NCI-H524 (cell line): ENCODE results near the gene RASA2.

ENCODE experiments used
- DNase-seq, 2 experiments: peaks; one replicate each; lab custom pipeline; 2025; lab: John Stamatoyannopoulos, UW

The RASA2 gene

GRCh38 chr3:141486746-141487520 is at the start of gene RASA2:
TSS of gene RASA2 (plus strand) at chr3:141487027. CDS start at chr3:141487084, 57 bp downstream.
- DNase-seq = peak; percentile 85 to 94

- no peak for DNase-seq
These were observed 47.2 kb upstream of the RASA2 start for GRCh38 chr3:141439589-141439988.

GRCh38 chr3:141440942-141441341 is 45.9 kb upstream of the RASA2 start:
- DNase-seq = no peak

- DNase-seq = peak in 1 of 2 experiments; percentile 41
These were observed 45.2 kb upstream of the RASA2 start for GRCh38 chr3:141441381-141442364.

GRCh38 chr3:141442446-141442845 is 44.4 kb upstream of the RASA2 start:
- DNase-seq = no peak

GRCh38 chr3:141442914-141443313 is 43.9 kb upstream of the RASA2 start:
- no peak for DNase-seq

- no peak for DNase-seq
These were observed 42.1 kb upstream of the RASA2 start for GRCh38 chr3:141444586-141445285.

- DNase-seq = no peak
These were observed 40.8 kb upstream of the RASA2 start for GRCh38 chr3:141445990-141446389.

- no peak for DNase-seq
These were observed 40.1 kb upstream of the RASA2 start for GRCh38 chr3:141446737-141447136.

- DNase-seq = no peak
These were observed 39.4 kb upstream of the RASA2 start for GRCh38 chr3:141447383-141447782.

GRCh38 chr3:141448606-141449220 is 38.1 kb upstream of the RASA2 start:
- DNase-seq = no peak

GRCh38 chr3:141449424-141449823 is 37.4 kb upstream of the RASA2 start:
- DNase-seq = no peak

GRCh38 chr3:141450727-141451375 is 36.0 kb upstream of the RASA2 start:
- DNase-seq = no peak

- peak; percentile 36 to 39 for DNase-seq
These were observed 34.8 kb upstream of the RASA2 start for GRCh38 chr3:141452045-141452444.

GRCh38 chr3:141452773-141453172 is 34.1 kb upstream of the RASA2 start:
- no peak for DNase-seq

GRCh38 chr3:141454054-141454453 is 32.8 kb upstream of the RASA2 start:
- no peak for DNase-seq

- peak; percentile 29 to 78 for DNase-seq
These were observed 31.8 kb upstream of the RASA2 start for GRCh38 chr3:141454906-141455602.

GRCh38 chr3:141455603-141456300 is 31.1 kb upstream of the RASA2 start:
- no peak for DNase-seq

GRCh38 chr3:141456301-141456625 is 30.6 kb upstream of the RASA2 start:
- DNase-seq = no peak

- DNase-seq = no peak
These were observed 29.1 kb upstream of the RASA2 start for GRCh38 chr3:141457624-141458236.
